Ammon's horn (tissue), 1 donor: ENCODE results near the gene DNAJC17.

Source experiments
- DNase-seq: peaks from one replicate; pipeline ENCODE4 v3.0.0-alpha.2; 2016; ENCODE audit warnings: low spot score

Gene DNAJC17

GRCh38 chr15:40766194-40766815, 41.0 kb downstream of the DNAJC17 start:
- no peak for DNase-seq

- no peak for DNase-seq
Measured at GRCh38 chr15:40764629-40765103, 42.6 kb downstream of the DNAJC17 start.

DNA sequence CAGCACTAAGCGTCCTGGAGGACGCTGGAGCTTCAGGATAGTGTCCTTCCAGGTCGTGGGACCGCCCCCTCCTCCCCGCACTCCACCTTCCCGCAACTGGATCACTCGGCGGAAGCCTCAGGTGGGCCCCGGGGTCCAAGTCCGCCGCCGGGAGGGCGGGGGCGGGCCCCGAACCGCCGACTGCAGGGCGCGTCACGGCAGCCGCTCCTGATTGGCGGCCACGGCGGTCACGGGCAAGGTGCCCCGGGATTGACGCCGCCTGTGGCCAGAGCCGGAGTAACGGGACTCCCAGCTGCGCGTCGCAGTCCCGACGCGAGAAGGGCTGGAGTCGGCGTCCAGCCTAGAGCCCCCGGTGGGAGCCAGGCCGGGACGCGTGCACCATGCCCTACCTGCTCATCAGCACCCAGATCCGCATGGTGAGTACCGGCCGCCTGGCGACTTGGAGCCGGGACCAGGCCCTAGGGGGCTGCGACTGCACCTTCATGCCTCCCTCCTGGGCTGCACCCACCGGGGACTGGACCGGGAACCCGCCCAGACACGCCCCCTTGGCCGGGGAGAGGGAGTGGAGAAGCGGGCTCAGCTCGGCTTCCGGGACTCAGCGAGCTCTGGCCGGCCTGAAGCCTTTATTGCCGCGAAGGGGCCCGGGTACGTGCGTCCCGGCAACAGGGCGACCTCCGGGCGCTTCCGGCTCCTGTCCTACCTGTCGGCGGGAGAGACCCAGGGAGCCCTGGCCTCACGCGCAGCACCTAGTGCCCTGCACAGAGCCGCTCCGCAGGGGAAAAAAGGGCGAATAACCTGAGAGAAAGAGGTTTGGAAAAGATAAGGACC, 43.3 kb downstream of the DNAJC17 start, which contains the start of gene GCHFR:
Gene GCHFR (plus strand): TSS at position 268 of the 828 bp plus-strand sequence. CDS start 113 bp downstream, at position 381.
- DNase-seq: peak; percentile 57

GRCh38 chr15:40762919-40763800, 44.1 kb downstream of the DNAJC17 start:
- no peak for DNase-seq

- DNase-seq: no peak
Measured at GRCh38 chr15:40759961-40760360, 47.3 kb downstream of the DNAJC17 start.

- DNase-seq: no peak
Measured at GRCh38 chr15:40756938-40757337, 50.3 kb downstream of the DNAJC17 start.

DNA sequence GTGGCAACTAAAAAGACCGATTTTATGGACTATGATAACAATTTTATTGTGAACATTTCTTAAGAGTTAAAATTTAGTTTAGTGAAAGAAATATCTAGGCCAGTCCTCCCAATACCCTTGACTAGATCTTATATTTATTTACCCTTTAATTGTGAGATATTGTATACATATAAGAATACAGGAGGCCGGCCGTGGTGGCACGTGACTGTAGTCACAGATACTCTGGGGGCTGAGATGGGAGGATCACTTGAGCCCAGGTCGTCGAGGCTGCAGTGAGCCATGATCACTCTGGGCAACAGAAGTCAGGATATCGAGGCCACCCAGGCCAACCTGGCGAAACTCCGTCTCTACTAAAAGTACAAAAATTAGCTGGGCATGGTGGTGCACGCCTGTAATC, 51.5 kb downstream of the DNAJC17 start:
- no peak for DNase-seq

DNA sequence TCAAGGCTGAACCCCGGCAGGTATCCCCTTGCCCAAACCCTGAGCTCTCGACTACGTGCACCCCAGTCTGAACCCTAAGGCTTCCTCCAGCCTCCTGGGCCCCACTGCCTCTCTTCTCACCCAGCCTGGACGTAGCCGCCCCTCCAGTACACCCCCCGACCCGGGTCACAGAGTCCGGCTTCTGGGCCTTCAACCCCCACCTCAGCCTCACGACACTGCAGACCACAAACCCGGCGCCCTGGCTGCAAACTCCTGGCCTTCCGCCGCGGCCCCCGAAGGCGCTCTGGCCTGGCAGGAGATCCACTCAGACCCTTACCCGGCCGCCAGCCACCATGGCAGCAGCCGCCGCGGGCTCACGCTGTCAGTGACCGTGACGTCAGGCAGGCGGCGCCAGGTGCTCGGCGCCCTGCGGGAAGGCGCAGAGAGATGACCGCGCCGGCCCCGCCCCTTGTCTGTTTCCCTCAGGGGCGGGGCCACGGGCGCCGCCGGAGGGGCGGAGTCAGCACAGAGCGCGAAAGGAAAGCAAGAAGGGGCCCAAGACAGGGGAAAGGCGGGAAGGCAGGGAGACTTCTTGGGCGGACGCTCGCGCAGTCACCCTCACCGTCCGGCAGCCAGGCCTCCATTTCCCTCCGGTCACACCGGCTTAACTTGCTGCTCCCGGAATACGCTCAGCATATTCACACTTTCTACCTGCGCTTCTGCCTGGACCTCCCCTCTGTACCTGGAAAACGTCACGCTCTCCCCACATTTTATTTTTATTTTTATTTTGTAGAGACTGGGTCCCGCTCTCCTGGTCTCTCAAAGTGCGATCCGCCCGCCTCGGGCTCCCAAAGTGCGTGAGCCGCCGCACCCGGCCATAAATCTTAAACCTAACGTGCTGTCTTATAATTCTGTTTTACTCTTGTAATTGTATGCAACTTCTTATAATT, 52.1 kb downstream of the DNAJC17 start, which contains the start of gene RMDN3:
Gene RMDN3 (minus strand): TSS at position 372 of the 929 bp plus-strand sequence. CDS start 471 bp downstream, outside the sequence.
- peak; percentile 94 for DNase-seq

DNA sequence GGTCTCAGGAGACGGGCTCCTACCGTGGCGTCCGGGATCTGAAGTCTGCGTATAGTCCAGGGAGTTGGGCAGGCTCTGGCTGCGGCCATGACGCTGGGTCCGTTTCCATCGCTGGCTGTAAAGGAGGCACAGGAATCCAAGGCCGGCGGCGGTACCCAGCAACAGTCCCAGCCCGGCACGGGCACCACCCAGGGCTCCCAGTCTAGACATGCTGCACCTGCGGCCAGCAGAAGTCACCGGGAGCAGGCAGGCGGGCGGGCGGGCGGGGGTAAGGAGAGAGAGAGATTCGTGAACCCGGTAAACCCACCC, 52.7 kb downstream of the DNAJC17 start:
- no peak for DNase-seq

DNA sequence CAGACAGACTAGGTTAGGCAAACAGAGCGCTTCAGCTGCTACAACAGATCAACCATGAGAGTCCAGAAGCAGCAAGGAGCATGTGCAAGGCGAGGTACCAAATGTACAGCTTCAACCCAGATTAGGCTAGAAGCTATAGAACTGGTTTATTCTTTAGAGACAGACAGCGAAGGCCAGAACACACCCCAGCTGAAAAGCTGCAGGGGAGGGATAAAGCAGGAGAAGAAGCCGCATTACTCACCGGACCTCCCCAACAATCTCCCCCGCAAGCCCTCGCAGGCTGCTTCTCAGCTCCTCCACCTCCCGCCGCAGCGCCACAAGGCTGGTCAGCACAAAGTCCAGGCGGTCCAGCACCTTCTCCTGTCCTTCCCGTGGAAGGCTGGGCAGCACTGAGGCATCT, 55.5 kb downstream of the DNAJC17 start:
- no peak for DNase-seq

DNA sequence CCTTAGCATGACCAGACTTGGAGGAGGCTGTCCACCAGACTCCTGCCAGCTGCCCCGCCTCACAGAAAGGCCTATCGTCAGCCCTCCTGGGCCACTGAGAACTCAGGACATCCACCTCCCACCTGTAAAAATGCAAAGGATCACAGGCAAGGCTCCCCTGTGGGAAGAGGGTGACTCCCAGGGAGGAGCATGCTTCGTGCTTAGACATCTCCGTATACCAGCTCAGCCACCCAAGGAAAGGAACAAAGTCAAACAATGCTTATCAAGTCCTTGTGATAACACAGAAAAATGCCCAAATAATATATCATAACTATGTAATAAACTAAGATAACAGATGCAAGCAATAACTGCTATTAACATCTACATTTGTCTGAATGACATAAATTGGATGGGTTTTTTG, 56.4 kb downstream of the DNAJC17 start:
- no peak for DNase-seq

DNA sequence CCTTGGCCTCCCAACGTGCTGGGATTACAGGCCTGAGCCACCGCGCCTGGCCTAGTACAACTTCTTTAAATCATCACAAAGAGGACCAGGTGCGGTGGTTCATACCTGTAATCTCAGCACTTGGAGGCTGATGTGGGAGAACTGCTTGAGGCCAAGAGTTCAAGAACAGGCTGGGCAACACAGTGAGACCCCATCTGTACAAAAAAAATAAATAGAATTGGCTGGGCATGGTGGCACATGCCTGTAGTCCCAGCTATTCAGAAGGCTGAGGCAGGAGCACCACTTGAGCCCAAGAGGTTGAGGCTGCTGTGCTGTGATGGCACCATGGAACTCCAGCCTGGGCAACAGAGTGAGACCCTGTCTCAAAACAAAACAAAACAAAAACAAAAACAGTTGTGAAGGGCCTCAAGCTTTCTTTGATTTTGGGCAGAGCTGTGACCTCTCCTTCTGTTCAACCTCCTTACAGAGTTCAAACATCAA, 58.1 kb downstream of the DNAJC17 start:
- DNase-seq: no peak

DNA sequence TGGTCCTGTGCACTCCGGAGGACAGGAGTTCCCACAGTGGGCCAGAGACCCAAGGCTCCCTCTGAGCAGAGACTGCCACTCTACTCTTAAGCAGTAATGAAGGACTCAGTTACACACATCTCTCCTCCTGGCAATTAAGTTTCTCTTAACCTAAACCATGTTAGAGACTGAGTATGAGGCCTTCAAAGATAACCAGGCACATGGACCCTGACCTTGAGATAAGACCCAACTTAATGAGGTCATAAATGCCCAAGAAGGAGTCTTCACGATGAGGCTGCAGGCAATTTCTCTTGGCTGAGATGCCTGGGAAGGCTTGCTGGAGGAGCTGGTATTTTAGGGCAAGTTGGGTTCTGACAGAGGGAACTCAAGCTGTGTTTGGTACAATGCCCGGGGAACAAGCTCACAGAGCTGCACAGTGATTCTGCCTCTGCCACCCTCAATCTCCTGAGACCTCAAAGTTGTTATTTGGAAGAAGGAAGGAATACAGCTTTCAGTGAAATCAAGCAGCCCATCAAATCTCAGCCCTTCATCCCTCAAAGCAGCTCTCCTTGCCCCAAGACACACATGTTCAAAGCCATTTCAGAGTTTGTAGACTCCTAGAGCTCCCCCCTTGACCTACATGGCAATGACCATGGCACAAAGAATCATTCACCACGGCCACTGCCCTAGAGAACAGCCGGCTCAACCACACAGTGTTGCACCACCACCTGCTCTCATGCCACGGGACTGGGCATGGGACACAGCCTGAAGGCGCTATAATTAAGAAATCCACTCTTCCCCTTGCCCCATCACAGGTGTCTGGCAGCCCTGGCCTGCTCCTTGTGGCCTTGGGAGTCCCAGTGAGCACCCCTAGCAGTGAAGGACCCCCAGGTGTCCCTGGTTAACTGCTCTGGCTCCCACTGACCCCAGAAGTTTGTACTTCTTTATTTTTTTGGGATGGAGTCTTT, 59.3 kb downstream of the DNAJC17 start:
- peak; percentile 39 for DNase-seq

- no peak for DNase-seq
Measured at GRCh38 chr15:40746916-40747418, 60.3 kb downstream of the DNAJC17 start.

- no peak for DNase-seq
Measured at GRCh38 chr15:40744815-40745152, 62.5 kb downstream of the DNAJC17 start.

- no peak for DNase-seq
Measured at GRCh38 chr15:40743921-40744814, 63.1 kb downstream of the DNAJC17 start.

GRCh38 chr15:40743485-40743901, 63.8 kb downstream of the DNAJC17 start:
- DNase-seq: no peak

DNA sequence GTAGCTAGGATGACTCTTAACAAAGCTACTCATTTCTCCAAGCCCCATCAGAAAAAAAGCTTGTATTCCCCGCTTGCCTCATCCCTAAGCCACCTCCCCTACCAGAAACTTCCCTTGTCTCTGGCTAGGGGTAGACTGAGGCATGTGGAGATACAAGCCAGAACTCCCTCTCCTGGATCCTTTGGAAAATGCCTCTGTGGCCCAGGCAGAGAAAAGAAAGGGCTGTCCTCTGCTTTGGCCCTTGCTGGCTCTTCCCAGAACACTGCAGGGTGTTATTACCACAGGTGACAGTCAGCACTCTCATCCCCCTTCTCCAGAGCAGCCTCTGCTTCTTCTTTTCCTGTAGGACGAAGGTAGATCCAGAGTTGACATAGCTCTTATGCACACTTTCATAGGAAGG, 67.4 kb downstream of the DNAJC17 start:
- no peak for DNase-seq

GRCh38 chr15:40739047-40739446, 68.2 kb downstream of the DNAJC17 start:
- DNase-seq: no peak
